Parathyroid adenoma (tissue), 2 donors: ENCODE results near the gene UAP1L1.

Experiments used
- H2AFZ ChIP-seq: fragments of 300-600 bp; sonication (generic); one replicate; pipeline ENCODE4 v1.7.0; 2017; ENCODE audit warnings: antibody characterized with exemption, mild to moderate bottlenecking
- H3K27ac ChIP-seq: fragments of 300-600 bp; sonication (generic); one replicate; pipeline ENCODE4 v1.7.0; 2017
- H3K27me3 ChIP-seq: fragments of 300-600 bp; sonication (generic); one replicate; pipeline ENCODE4 v1.7.0; 2017; ENCODE audit warnings: low read length; ENCODE audit not compliant: control insufficient read depth, insufficient read depth
- H3K36me3 ChIP-seq: fragments of 300-600 bp; sonication (generic); one replicate; pipeline ENCODE4 v1.7.0; 2017; ENCODE audit warnings: low read length; ENCODE audit not compliant: control insufficient read depth, insufficient read depth
- H3K4me1 ChIP-seq: fragments of 300-600 bp; sonication (generic); one replicate; pipeline ENCODE4 v1.7.0; 2017; ENCODE audit warnings: control low read depth
- H3K4me2 ChIP-seq: fragments of 300-600 bp; sonication (generic); one replicate; pipeline ENCODE4 v1.7.0; 2017; ENCODE audit warnings: low read length
- H3K4me3 ChIP-seq: fragments of 300-600 bp; sonication (generic); one replicate; pipeline ENCODE4 v1.7.0; 2017; ENCODE audit warnings: low read depth, low read length
- H3K79me2 ChIP-seq: fragments of 300-600 bp; sonication (generic); one replicate; pipeline ENCODE4 v1.7.0; 2017; ENCODE audit warnings: control low read depth
- H3K9ac ChIP-seq: fragments of 300-600 bp; sonication (generic); one replicate; pipeline ENCODE4 v1.7.0; 2017; ENCODE audit warnings: mild to moderate bottlenecking
- H3K9me3 ChIP-seq: fragments of 300-600 bp; sonication (generic); one replicate; pipeline ENCODE4 v1.7.0; 2017; ENCODE audit warnings: low read length; ENCODE audit not compliant: control insufficient read depth
- TF ChIP-seq, protein P1 (sequence below): fragments of 300-600 bp; sonication (generic); IDR thresholded peaks from one replicate; pipeline ENCODE4 v1.7.0; 2017; ENCODE audit warnings: antibody characterized with exemption, mild to moderate bottlenecking
- donor health status: primary hyperparathyroidism.

The UAP1L1 gene

DNA sequence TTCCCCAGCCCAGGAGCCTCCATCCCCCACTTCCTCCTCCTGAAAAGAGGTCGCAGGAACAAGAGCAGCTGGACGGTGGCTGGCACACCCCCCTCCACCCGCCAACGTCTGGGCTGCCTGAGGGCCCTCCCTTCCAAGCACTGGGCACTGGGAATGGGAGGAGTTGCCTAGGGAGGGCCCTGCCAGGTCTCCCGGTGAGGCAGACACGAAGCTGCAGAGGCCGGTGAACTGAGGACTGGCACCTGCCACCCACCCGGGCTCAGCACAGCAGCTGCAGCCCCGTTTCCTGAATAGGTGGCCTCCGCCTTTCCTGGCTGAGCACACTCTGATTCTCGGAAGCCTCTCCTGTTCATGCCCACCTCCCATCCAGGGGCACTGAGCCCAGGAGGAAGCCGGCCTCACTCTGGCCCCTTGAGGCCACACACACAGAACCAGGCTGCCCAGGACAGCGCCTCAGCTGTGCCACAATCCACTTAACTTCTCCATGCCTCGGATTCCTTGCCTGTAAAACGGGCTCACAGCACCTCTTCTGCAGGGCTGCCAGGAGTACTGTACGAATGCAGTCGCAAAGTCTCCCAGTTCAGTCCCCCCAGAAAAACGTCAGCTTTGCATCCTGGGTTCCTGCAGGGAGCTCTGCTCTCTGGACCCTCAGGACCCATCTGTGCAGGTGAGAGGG lies 32.7 kb upstream of the UAP1L1 start:
- peak overlapping the region; percentile 46 for H3K9ac ChIP-seq
- peak overlapping the region; percentile 57 for H3K27ac ChIP-seq
- H3K36me3 ChIP-seq = no peaks in the 10 kb centered on the region
- H2AFZ ChIP-seq = no peak overlapping the region
- H3K9me3 ChIP-seq = no peaks in the 10 kb centered on the region
- peaks cover 2% of the 10 kb centered on the region for H3K4me1 ChIP-seq
- H3K79me2 ChIP-seq = no peaks in the 10 kb centered on the region
- peak overlapping the region; percentile 63 for H3K4me3 ChIP-seq
- H3K4me2 ChIP-seq = peak overlapping the region; percentile 85
- TF ChIP-seq, protein P1, sequence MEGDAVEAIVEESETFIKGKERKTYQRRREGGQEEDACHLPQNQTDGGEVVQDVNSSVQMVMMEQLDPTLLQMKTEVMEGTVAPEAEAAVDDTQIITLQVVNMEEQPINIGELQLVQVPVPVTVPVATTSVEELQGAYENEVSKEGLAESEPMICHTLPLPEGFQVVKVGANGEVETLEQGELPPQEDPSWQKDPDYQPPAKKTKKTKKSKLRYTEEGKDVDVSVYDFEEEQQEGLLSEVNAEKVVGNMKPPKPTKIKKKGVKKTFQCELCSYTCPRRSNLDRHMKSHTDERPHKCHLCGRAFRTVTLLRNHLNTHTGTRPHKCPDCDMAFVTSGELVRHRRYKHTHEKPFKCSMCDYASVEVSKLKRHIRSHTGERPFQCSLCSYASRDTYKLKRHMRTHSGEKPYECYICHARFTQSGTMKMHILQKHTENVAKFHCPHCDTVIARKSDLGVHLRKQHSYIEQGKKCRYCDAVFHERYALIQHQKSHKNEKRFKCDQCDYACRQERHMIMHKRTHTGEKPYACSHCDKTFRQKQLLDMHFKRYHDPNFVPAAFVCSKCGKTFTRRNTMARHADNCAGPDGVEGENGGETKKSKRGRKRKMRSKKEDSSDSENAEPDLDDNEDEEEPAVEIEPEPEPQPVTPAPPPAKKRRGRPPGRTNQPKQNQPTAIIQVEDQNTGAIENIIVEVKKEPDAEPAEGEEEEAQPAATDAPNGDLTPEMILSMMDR = no peak
- H3K27me3 ChIP-seq = no peaks in the 10 kb centered on the region

DNA sequence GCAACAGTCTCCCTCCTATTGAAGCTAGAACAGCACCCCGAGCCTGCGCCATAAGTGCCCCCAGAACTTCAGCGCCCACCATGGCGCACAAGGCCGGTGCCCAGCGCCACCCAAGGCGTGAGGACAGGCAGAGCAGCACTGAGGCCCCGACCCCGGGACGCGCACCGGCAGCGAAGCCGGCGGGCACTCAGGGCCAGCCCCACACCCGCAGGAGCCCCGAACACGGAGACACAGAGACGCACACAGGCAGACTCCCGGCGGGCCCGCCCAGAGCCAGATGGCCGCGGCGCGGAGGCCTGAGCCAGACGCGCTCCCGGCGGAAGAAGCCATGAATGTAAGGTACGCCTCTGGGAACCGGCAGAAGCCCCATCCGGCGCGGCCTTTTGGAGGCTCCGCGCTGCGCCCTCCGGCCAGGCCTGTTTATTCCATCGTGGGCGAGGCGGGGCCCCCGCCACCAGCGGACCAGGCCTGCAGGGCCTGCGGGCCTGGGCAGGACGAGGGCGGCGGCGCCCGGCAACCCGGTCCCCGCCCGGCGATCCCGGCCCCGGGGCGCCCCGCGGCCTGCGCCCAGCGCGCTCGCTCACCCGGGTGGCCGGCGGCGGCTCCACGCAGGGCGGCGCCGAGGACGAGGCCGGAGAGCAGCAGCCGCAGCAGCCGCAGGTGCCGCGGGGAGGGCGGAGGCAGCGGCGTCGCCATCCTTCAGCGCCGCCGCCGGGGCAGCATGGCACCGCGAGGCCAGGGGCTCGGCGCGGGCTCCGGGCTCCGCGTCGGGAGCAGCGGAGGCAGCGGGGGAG lies 31.8 kb upstream of the UAP1L1 start:
- H3K4me1 ChIP-seq = peaks cover 2% of the 10 kb centered on the region
- H3K27me3 ChIP-seq = no peaks in the 10 kb centered on the region
- peak overlapping the region; percentile 64 for H3K27ac ChIP-seq
- TF ChIP-seq, protein P1 = no peak
- peak overlapping the region; percentile 46 for H3K9ac ChIP-seq
- H2AFZ ChIP-seq = peak overlapping the region; percentile 87
- H3K4me2 ChIP-seq = peak overlapping the region; percentile 100
- H3K9me3 ChIP-seq = no peaks in the 10 kb centered on the region
- peak overlapping the region; percentile 68 for H3K4me3 ChIP-seq
- no peaks in the 10 kb centered on the region for H3K36me3 ChIP-seq
- no peaks in the 10 kb centered on the region for H3K79me2 ChIP-seq

DNA sequence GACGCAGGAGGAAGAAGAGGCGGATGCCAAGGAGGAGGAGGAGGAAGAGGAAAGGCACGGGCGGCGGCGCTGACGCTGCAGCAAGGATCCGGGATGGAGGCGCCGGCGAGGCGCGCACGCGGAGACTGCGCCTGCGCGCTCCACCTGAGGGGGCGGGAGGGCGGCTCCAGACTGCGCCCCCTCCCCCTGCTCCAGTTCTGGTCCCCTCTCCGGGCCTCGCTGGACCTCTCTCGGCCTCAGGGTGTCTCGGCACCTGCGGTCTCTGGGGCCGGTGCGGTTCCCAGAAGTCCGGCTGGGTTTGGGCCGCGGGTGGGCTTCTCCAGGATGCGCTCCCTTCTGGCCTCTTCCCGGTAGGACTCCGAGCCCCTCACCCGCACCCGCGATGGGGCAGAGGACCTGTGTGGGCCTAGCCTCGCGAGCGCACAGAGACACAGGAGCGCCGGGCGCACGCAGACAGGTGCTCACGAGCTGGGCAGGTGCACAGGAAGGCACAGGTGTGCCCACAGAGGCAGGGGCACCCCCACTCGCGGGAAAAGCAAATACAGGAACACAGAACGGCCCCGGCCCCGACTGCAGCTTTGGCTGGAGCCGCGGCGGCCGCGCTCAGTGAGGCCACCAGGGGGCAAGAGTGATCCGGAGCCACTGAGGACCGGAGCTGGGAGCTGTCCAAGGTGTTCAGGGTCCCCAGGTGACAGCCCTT lies 31.1 kb upstream of the UAP1L1 start, which contains the start of gene NPDC1:
TSS of gene NPDC1 (minus strand) at position 90 of the 700 bp plus-strand sequence. CDS start 188 bp downstream, outside the sequence.
- peak within 1 kb of the TSS; percentile 68 for H3K4me3 ChIP-seq
- TF ChIP-seq, protein P1 = peak; percentile 71
- peaks cover 2% of the 10 kb centered on the region for H3K4me1 ChIP-seq
- H3K27me3 ChIP-seq = no peaks in the 10 kb centered on the region
- no peaks in the 10 kb centered on the region for H3K79me2 ChIP-seq
- H3K36me3 ChIP-seq = no peaks in the 10 kb centered on the region
- H3K9ac ChIP-seq = peak within 1 kb of the TSS; percentile 46
- no peaks in the 10 kb centered on the region for H3K9me3 ChIP-seq
- H2AFZ ChIP-seq = peak within 1 kb of the TSS; percentile 87
- peak within 1 kb of the TSS; percentile 100 for H3K4me2 ChIP-seq
- H3K27ac ChIP-seq = peak within 1 kb of the TSS; percentile 64

DNA sequence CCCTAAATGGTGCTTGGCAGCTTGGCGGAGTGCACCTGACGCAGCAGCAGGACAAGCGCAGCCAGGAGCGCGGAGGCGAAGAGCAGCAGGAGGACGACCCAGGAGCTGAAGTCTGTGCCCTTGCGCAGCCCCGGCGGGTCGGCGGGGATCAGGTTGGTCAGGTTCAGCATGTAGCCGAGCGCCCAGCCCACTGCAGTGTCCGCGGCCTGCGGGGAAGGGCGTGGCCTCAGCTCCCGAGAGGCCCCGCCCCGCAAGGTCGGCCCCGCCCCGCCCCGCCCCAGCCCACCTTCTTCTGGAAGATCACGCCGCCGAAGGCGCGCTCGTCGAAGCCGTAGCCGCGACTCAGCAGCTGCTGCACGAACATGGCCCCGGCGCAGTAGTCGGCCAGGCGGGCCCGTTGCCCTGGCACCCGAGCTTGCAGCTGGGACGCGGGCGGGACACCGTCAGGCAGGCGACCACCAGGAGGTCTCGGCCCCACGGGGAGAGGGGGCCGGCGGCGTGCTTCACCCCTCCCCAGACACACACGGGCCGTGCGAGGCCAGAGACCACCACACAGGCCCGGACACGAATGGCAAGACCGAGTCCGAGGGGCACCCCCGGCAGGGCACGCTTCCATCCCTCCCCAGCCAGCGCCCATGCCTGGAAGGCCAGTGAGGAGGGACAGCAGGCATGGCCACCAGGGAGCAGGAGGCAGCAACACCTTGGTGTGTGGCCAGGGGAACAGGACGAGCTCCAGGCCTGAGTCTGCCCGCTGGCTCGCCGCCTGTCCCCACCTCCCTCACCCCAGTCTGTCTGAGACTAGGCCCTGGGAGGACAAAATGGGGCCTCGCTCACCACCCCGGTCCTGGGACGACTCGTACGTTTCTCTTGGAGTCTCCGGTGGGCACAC lies 28.4 kb upstream of the UAP1L1 start:
- Histone ChIP-seq H3K36me3 (no peaks in the 10 kb centered on the region), H3K9me3 (no peaks in the 10 kb centered on the region), H3K4me3 (no peak overlapping the region), H2AFZ (no peak overlapping the region), H3K27ac (no peak overlapping the region), H3K27me3 (no peaks in the 10 kb centered on the region), H3K9ac (no peak overlapping the region), H3K4me1 (peaks cover 2% of the 10 kb centered on the region), H3K79me2 (no peaks in the 10 kb centered on the region), H3K4me2 (no peak overlapping the region)
- TF ChIP-seq, protein P1 = no peak
